GM12892 (cell line): ENCODE results near the gene PDK3.

Experiments
- POLR2A ChIP-seq: IDR thresholded peaks from 2 replicates; pipeline ENCODE4 v1.6.1; 2011; ENCODE audit warnings: low read depth, low read length, control low read depth
- POLR2AphosphoS5 ChIP-seq: IDR thresholded peaks from 2 replicates; pipeline ENCODE4 v1.6.1; 2011; ENCODE audit warnings: low read depth, low read length, control low read depth
- TAF1 ChIP-seq: IDR thresholded peaks from 2 replicates; pipeline ENCODE4 v1.6.1; 2011; ENCODE audit warnings: low read depth, mild to moderate bottlenecking, control low read depth, low read length, borderline replicate concordance

DNA sequence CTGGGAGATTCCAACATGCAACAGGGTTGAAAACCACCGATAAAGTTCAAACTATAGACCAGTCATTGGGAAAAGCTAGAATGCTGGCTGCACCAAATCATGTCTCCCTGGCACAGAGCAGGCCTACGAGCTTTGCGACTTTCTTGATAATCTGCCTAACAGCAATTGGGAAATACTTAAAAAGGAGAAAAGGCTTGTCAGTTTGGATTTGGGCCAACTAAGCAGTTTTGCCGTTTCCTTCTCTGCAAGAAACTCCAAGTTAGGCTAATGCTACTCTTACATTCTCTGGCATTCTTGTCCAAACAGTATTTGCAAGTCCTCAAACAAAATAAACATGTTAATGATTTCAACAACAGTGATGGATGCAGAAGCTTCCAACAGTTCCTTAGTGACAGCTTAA lies 87.9 kb downstream of the PDK3 start:
- TF ChIP-seq POLR2AphosphoS5 (no peak), POLR2A (no peak), TAF1 (no peak)
